D721Med (cell line): Measurements from ENCODE around the gene SV2C.

Experiments
- DNase-seq: peaks from one replicate; pipeline ENCODE4 v3.0.0; 2011; ENCODE audit warnings: low spot score; ENCODE audit not compliant: insufficient read length
- FAIRE-seq: peaks from 2 replicates; lab custom pipeline; 2011; peaks lifted over from hg19 to GRCh38; lab: Jason Lieb, UNC
- CTCF ChIP-seq: IDR thresholded peaks from 2 replicates; pipeline ENCODE4 v1.5.1; 2012; ENCODE audit warnings: mild to moderate bottlenecking, control low read depth; ENCODE audit not compliant: insufficient read depth; ENCODE audit errors: missing control alignments

The SV2C gene

GRCh38 chr5:76356887-76357286, 273.7 kb downstream of the SV2C start:
- FAIRE-seq, result no peak
- no peak for DNase-seq
- no peak for TF ChIP-seq CTCF

- no peak for TF ChIP-seq CTCF
- DNase-seq, result no peak
- no peak for FAIRE-seq
Observed at GRCh38 chr5:76363352-76364225, 280.4 kb downstream of the SV2C start.

- FAIRE-seq (no peak), DNase-seq (no peak)
- TF ChIP-seq CTCF, result no peak
Observed at GRCh38 chr5:76364226-76364589, 281.0 kb downstream of the SV2C start.

GRCh38 chr5:76365561-76365960, 282.4 kb downstream of the SV2C start:
- FAIRE-seq (no peak), DNase-seq (no peak)
- no peak for TF ChIP-seq CTCF

GRCh38 chr5:76366596-76366995, 283.4 kb downstream of the SV2C start:
- TF ChIP-seq CTCF, result no peak
- DNase-seq (no peak), FAIRE-seq (no peak)

- TF ChIP-seq CTCF, result no peak
- FAIRE-seq, result no peak
- no peak for DNase-seq
Observed at GRCh38 chr5:76367623-76368371, 284.6 kb downstream of the SV2C start.
